AG04450 (cell line): ENCODE measurements around the gene ANKK1. TPM values are rescaled to one million over a fixed set of nuclear protein-coding genes. Genes with fewer than 3 reads are reported as not detected.

ENCODE experiments used
- CTCF ChIA-PET: fragments of 300-600, 350-600 bp; formaldehyde crosslinking; extraction: SDS; loops from one replicate; lab custom pipeline; 2022; ENCODE audit warnings: antibody characterized with exemption, inconsistent platforms; lab: Charles Lee
- POLR2A ChIA-PET: fragments of 350-600 bp; formaldehyde crosslinking; extraction: SDS; loops from one replicate; lab custom pipeline; 2021; ENCODE audit warnings: antibody characterized with exemption, inconsistent platforms; lab: Yijun Ruan, JAX
- DNase-seq: peaks from one replicate; pipeline ENCODE4 v3.0.0-alpha.2; 2011; ENCODE audit warnings: low read depth, low spot score
- H3K27ac ChIP-seq: one replicate; pipeline ENCODE4 v1.5.1; 2012; ENCODE audit warnings: low read depth, low read length, control low read depth
- H3K27me3 ChIP-seq: one replicate; pipeline ENCODE4 v1.6.0; 2012; ENCODE audit warnings: low read length; ENCODE audit not compliant: control insufficient read depth, insufficient read depth
- H3K4me3 ChIP-seq: 2 replicates; pipeline ENCODE4 v1.5.1; 2011; ENCODE audit warnings: mild to moderate bottlenecking, low read depth, low read length, control low read depth
- H3K9me3 ChIP-seq: 2 replicates; pipeline ENCODE4 v1.5.1; 2012; ENCODE audit warnings: low read length; ENCODE audit not compliant: control insufficient read depth, insufficient read depth
- CTCF ChIP-seq: IDR thresholded peaks from 2 replicates; pipeline ENCODE4 v1.5.1; 2011; ENCODE audit warnings: low read depth, low read length, control low read depth, inconsistent platforms
- polyA plus RNA-seq: library from polyadenylated mRNA; depleted of rRNA; stranded (reverse); fragments of >200 nt; gene quantifications from 2 replicates; pipeline ENCODE4 v1.2.3, GENCODE V29; 2011

The ANKK1 gene
- polyA plus RNA-seq, 1 experiment, result not detected

GRCh38 chr11:113394919-113395318, 7.3 kb downstream of the ANKK1 start:
- ChIA-PET CTCF (interaction anchor here (0.9 kb wide), 1 partner anchor 138 kb away, joined by 3 read pairs; no protein-coding TSS in a partner anchor), POLR2A (no interaction called here)
- H3K27ac ChIP-seq, result no peak overlapping the region
- no peaks in the 10 kb centered on the region; the same call in 1 of the 2 replicates for H3K9me3 ChIP-seq
- no peak overlapping the region for H3K4me3 ChIP-seq
- H3K27me3 ChIP-seq, result peaks cover 28% of the 10 kb centered on the region
- TF ChIP-seq CTCF, result no peak
- no peak for DNase-seq

GRCh38 chr11:113395782-113396336, 8.3 kb downstream of the ANKK1 start:
- ChIA-PET POLR2A (no interaction called here), CTCF (no interaction called here)
- no peak overlapping the region for H3K4me3 ChIP-seq
- DNase-seq, result no peak
- TF ChIP-seq CTCF, result no peak
- peaks cover 27% of the 10 kb centered on the region for H3K27me3 ChIP-seq
- H3K27ac ChIP-seq, result no peak overlapping the region
- no peaks in the 10 kb centered on the region; the same call in 1 of the 2 replicates for H3K9me3 ChIP-seq

GRCh38 chr11:113396690-113397089, 9.1 kb downstream of the ANKK1 start:
- Histone ChIP-seq H3K9me3 (no peaks in the 10 kb centered on the region; the same call in 1 of the 2 replicates), H3K27ac (no peak overlapping the region), H3K4me3 (no peak overlapping the region), H3K27me3 (peaks cover 22% of the 10 kb centered on the region)
- DNase-seq, result no peak
- POLR2A ChIA-PET, result no interaction called here
- no peak for TF ChIP-seq CTCF
- CTCF ChIA-PET, result no interaction called here

- no peak for TF ChIP-seq CTCF
- no peak for DNase-seq
- ChIA-PET CTCF (no interaction called here), POLR2A (no interaction called here)
- Histone ChIP-seq H3K27ac (no peak overlapping the region), H3K4me3 (no peak overlapping the region), H3K27me3 (peaks cover 17% of the 10 kb centered on the region), H3K9me3 (no peaks in the 10 kb centered on the region; the same call in 1 of the 2 replicates)
Measured at GRCh38 chr11:113397212-113397611, 9.6 kb downstream of the ANKK1 start.

GRCh38 chr11:113397821-113398220, 10.2 kb downstream of the ANKK1 start:
- ChIA-PET CTCF (no interaction called here), POLR2A (no interaction called here)
- no peak for TF ChIP-seq CTCF
- DNase-seq, result no peak
- Histone ChIP-seq H3K27me3 (peaks cover 21% of the 10 kb centered on the region), H3K4me3 (no peak overlapping the region), H3K27ac (no peak overlapping the region), H3K9me3 (no peaks in the 10 kb centered on the region; the same call in 1 of the 2 replicates)
